HCT116 (cell line): ENCODE measurements around the gene OTUD5. TPM values are rescaled to one million over a fixed set of nuclear protein-coding genes. Genes with fewer than 3 reads are reported as not detected.

Experiments used
- ATAC-seq: fragments of 200-7000 bp; cut with Tn5 transposase; 2 replicates; pipeline ENCODE4 v1.9.1; 2020; ENCODE audit warnings: mild to moderate bottlenecking, moderate library complexity
- BruUV-seq: library from RNA; stranded (reverse); fragments of 400-500 nt; replicated peaks from 2 replicates; lab custom pipeline; 2021; lab: Mats Ljungman, UMichigan
- CTCF ChIA-PET: fragments of 300-600 bp; sonication (Branson Sonifier 250); formaldehyde crosslinking; loops from one replicate; lab custom pipeline; 2021; ENCODE audit warnings: antibody characterized with exemption; lab: Charles Lee
- POLR2A ChIA-PET: fragments of 300-600, 350-600 bp; sonication (Branson Sonifier 250); formaldehyde crosslinking; loops from one replicate; lab custom pipeline; 2021; ENCODE audit warnings: antibody characterized with exemption; lab: Charles Lee
- RAD21 ChIA-PET, 2 experiments: fragments of 300-600 bp; sonication (Branson Sonifier 250); formaldehyde crosslinking; loops; one replicate each; lab custom pipeline; 2023; ENCODE audit warnings: low total read pairs in 2 of 2; ENCODE audit not compliant: uncharacterized antibody in 2 of 2, unreplicated experiment in 2 of 2, low non-redundant PET in 1 of 2; lab: Charles Lee
- DNase-seq: peaks from one replicate; pipeline ENCODE4 v3.0.0-alpha.2; 2010; ENCODE audit warnings: low read depth, low spot score
- H2AFZ ChIP-seq: fragments of 200-600 bp; shearing (Covaris generic), sonication (generic); 2 replicates; pipeline ENCODE4 v1.6.1; 2017; ENCODE audit warnings: low read depth, mixed run types, mixed read lengths, antibody characterized with exemption, low read length; ENCODE audit not compliant: poor library complexity, severe bottlenecking
- H3K27ac ChIP-seq: 2 replicates; pipeline ENCODE4 v1.5.1; 2012; ENCODE audit warnings: low read depth, low read length
- H3K27me3 ChIP-seq: fragments of 200-600 bp; sonication (generic); 2 replicates; pipeline ENCODE4 v1.6.1; 2016; ENCODE audit warnings: mixed run types, low read length, mixed read lengths; ENCODE audit not compliant: insufficient read depth
- H3K36me3 ChIP-seq, 2 experiments: fragments of 200-500 bp in 1 of 2; fragments of 200-600 bp in 1 of 2; sonication (Bioruptor generic) in 1 of 2; sonication (generic) in 1 of 2; 2 replicates each; pipeline versions ENCODE4 v1.5.1 to v1.6.1; 2014 to 2016; ENCODE audit warnings: low read length in 2 of 2, inconsistent platforms in 1 of 2, mixed read lengths in 1 of 2, mixed run types in 1 of 2; ENCODE audit not compliant: insufficient read depth in 2 of 2, control insufficient read depth in 1 of 2
- H3K4me1 ChIP-seq, 2 experiments: fragments of 200-600 bp in 1 of 2; sonication (generic) in 1 of 2; 2 replicates each; pipeline versions ENCODE4 v1.5.1 to v1.6.1; 2012 to 2017; ENCODE audit warnings: low read length in 2 of 2, inconsistent platforms in 1 of 2, mild to moderate bottlenecking in 1 of 2, mixed read lengths in 1 of 2, mixed run types in 1 of 2, moderate library complexity in 1 of 2; ENCODE audit not compliant: insufficient read depth in 2 of 2, control insufficient read depth in 1 of 2
- H3K4me2 ChIP-seq: fragments of 200-600 bp; sonication (generic); 2 replicates; pipeline ENCODE4 v1.6.1; 2017; ENCODE audit warnings: mixed run types, low read length, mixed read lengths
- H3K4me3 ChIP-seq, 2 experiments: fragments of 200-600 bp in 1 of 2; sonication (generic) in 1 of 2; replicated peaks in 1 of 2; 2 replicates each; pipeline ENCODE4 v1.5.1; 2011 to 2016; ENCODE audit warnings: low read length in 2 of 2, control low read depth in 1 of 2, low read depth in 1 of 2, mild to moderate bottlenecking in 1 of 2, mixed read lengths in 1 of 2, mixed run types in 1 of 2
- H3K79me2 ChIP-seq: fragments of 200-600 bp; sonication (generic); 2 replicates; pipeline ENCODE4 v1.6.1; 2017; ENCODE audit warnings: mild to moderate bottlenecking, mixed run types, low read length, moderate library complexity, mixed read lengths; ENCODE audit not compliant: insufficient read depth
- H3K9ac ChIP-seq: fragments of 200-600 bp; sonication (generic); 2 replicates; pipeline ENCODE4 v1.6.1; 2016; ENCODE audit warnings: low read length, mixed read lengths
- H3K9me2 ChIP-seq: fragments of 200-600 bp; sonication (generic), shearing (Covaris generic); 2 replicates; pipeline ENCODE4 v1.6.1; 2017; ENCODE audit warnings: mixed run types, mild to moderate bottlenecking, moderate library complexity; ENCODE audit not compliant: insufficient read depth
- H3K9me3 ChIP-seq, 2 experiments: fragments of 200-500 bp in 1 of 2; fragments of 200-600 bp in 1 of 2; sonication (Bioruptor generic) in 1 of 2; sonication (generic) in 1 of 2; 2 replicates each; pipeline ENCODE4 v1.6.1; 2014 to 2017; ENCODE audit warnings: low read length in 2 of 2, mixed read lengths in 2 of 2, inconsistent platforms in 1 of 2, low read depth in 1 of 2, mild to moderate bottlenecking in 1 of 2, mixed run types in 1 of 2, moderate library complexity in 1 of 2; ENCODE audit not compliant: control insufficient read depth in 1 of 2, insufficient read depth in 1 of 2
- H4K20me1 ChIP-seq: fragments of 200-600 bp; sonication (generic), shearing (Covaris generic); 2 replicates; pipeline ENCODE4 v1.6.1; 2017; ENCODE audit warnings: mixed run types, mild to moderate bottlenecking, moderate library complexity; ENCODE audit not compliant: insufficient read depth
- CEBPB ChIP-seq: IDR thresholded peaks from 2 replicates; pipeline ENCODE4 v1.6.1; 2012; ENCODE audit warnings: low read depth
- EGR1 ChIP-seq: IDR thresholded peaks from 2 replicates; pipeline ENCODE4 v1.6.1; 2012; ENCODE audit warnings: low read depth
- EZH2phosphoT487 ChIP-seq: fragments of 200-600 bp; IDR thresholded peaks from 2 replicates; pipeline ENCODE4 v1.6.1; 2018; ENCODE audit warnings: antibody characterized with exemption, borderline replicate concordance
- POLR2A ChIP-seq: IDR thresholded peaks from 2 replicates; pipeline ENCODE4 v1.7.0; 2011; ENCODE audit warnings: borderline replicate concordance; ENCODE audit not compliant: insufficient read depth, insufficient read length; ENCODE audit errors: extremely low read depth
- RAD21 ChIP-seq: IDR thresholded peaks from 2 replicates; pipeline ENCODE4 v1.6.1; 2012; ENCODE audit warnings: low read depth, mild to moderate bottlenecking
- SP1 ChIP-seq: IDR thresholded peaks from 2 replicates; pipeline ENCODE4 v1.6.1; 2012; ENCODE audit warnings: low read depth
- SRF ChIP-seq: IDR thresholded peaks from 2 replicates; pipeline ENCODE4 v1.6.1; 2012; ENCODE audit warnings: low read depth
- TCF7L2 ChIP-seq: IDR thresholded peaks from 2 replicates; pipeline ENCODE4 v1.7.0; 2011; ENCODE audit warnings: borderline replicate concordance, inconsistent platforms; ENCODE audit not compliant: insufficient read depth, insufficient read length; ENCODE audit errors: extremely low read depth
- YY1 ChIP-seq: IDR thresholded peaks from 2 replicates; pipeline ENCODE4 v1.6.1; 2011; ENCODE audit warnings: low read length, low read depth, moderate library complexity, mild to moderate bottlenecking; ENCODE audit not compliant: insufficient replicate concordance; ENCODE audit errors: extremely low read depth
- ZFX ChIP-seq: fragments of 450-650 bp; IDR thresholded peaks from 2 replicates; pipeline ENCODE4 v1.6.1; 2017
- intact Hi-C: fragments of 100-400 bp; cut with micrococcal nuclease; formaldehyde crosslinking; loops from 2 replicates; pipeline ENCODE4 v1.10.0; 2022
- total RNA-seq: library from RNA; stranded (reverse); gene quantifications from one replicate; pipeline ENCODE4 v1.2.1, GENCODE V29; 2021; ENCODE audit not compliant: unreplicated experiment
- TF ChIP-seq, protein P1 (sequence below): IDR thresholded peaks from 2 replicates; pipeline ENCODE4 v1.6.1; 2011; ENCODE audit warnings: mild to moderate bottlenecking, low read length, moderate library complexity; ENCODE audit not compliant: insufficient replicate concordance; ENCODE audit errors: extremely low read depth
- TF ChIP-seq, protein P2 (sequence below), 3 experiments: fragments of 200-600 bp in 1 of 3; sonication (generic) in 1 of 3; IDR thresholded peaks in 2 of 3; conservative IDR thresholded peaks in 1 of 3; 2 replicates each; pipeline ENCODE4 v1.5.1; 2012 to 2017; ENCODE audit warnings: low read depth in 2 of 3, low read length in 2 of 3, antibody characterized with exemption in 1 of 3, borderline replicate concordance in 1 of 3, control low read depth in 1 of 3, mild to moderate bottlenecking in 1 of 3, mixed read lengths in 1 of 3, mixed run types in 1 of 3, moderate library complexity in 1 of 3; ENCODE audit not compliant: insufficient read depth in 1 of 3
- TF ChIP-seq, protein P3 (sequence below): IDR thresholded peaks from 2 replicates; pipeline ENCODE4 v1.6.1; 2012; ENCODE audit warnings: low read depth

The OTUD5 gene
- total RNA-seq, 1 experiment from 2014 or later: 42.6 TPM

DNA sequence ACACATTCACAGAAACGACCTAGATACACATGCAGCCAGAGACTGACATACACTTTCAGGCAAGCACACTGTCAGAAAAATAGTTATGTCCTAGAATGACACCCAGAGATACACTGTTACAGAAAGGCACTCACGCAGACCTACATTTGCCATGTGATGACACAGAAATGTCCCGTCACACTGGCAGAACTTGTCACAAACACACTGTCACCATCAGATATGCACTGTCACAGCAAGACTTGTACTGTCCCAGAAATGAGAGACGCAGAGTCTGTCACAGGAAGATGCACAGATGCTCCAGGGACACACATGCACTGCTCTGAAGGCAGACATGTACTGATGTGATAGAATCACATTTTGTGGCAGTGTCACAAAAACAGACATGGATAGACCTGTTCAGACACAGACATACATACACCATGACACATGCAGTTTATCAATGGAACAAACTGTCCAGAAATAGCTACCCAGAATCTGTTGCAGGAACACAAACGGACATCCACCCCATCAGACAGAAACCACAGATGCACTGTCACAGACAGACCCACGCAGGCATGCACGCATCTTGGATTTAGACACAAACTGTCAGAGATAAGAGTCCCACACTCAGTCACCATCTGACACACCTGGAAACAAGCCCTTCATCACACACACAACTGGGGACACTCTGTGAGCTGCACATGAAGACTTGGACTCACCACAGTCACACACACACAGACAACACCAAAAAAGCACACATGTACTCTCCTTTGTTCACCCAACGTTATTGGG is 37.3 kb downstream of the OTUD5 start:
- H3K4me2 ChIP-seq: no peak overlapping the region
- H3K36me3 ChIP-seq: peaks cover 3 to 6% of the 10 kb centered on the region in 2 experiments; a peak in 3 of 4 replicates
- H2AFZ ChIP-seq: no peak overlapping the region
- H3K4me1 ChIP-seq: peaks cover 5 to 19% of the 10 kb centered on the region in 2 experiments; a peak in 2 of 4 replicates
- H3K9ac ChIP-seq: no peak overlapping the region
- no peak overlapping the region for H3K27ac ChIP-seq
- H3K79me2 ChIP-seq: peaks cover 24% of the 10 kb centered on the region
- ChIA-PET CTCF (no interaction called here), RAD21 (no interaction called here), POLR2A (no interaction called here)
- intact Hi-C loops: loop anchor here (2.0 to 5.0 kb wide), 2 partner anchors 37 to 158 kb away; partner anchors contain the start of genes GLOD5 and OTUD5
- H3K27me3 ChIP-seq: no peaks in the 10 kb centered on the region
- DNase-seq (no peak), ATAC-seq (no peak)
- no peak for TF ChIP-seq ZFX
- TF ChIP-seq, protein P1, sequence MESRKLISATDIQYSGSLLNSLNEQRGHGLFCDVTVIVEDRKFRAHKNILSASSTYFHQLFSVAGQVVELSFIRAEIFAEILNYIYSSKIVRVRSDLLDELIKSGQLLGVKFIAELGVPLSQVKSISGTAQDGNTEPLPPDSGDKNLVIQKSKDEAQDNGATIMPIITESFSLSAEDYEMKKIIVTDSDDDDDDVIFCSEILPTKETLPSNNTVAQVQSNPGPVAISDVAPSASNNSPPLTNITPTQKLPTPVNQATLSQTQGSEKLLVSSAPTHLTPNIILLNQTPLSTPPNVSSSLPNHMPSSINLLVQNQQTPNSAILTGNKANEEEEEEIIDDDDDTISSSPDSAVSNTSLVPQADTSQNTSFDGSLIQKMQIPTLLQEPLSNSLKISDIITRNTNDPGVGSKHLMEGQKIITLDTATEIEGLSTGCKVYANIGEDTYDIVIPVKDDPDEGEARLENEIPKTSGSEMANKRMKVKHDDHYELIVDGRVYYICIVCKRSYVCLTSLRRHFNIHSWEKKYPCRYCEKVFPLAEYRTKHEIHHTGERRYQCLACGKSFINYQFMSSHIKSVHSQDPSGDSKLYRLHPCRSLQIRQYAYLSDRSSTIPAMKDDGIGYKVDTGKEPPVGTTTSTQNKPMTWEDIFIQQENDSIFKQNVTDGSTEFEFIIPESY: no peak
- no peak for TF ChIP-seq EZH2phosphoT487
- TF ChIP-seq SRF: no peak
- TF ChIP-seq, protein P2, sequence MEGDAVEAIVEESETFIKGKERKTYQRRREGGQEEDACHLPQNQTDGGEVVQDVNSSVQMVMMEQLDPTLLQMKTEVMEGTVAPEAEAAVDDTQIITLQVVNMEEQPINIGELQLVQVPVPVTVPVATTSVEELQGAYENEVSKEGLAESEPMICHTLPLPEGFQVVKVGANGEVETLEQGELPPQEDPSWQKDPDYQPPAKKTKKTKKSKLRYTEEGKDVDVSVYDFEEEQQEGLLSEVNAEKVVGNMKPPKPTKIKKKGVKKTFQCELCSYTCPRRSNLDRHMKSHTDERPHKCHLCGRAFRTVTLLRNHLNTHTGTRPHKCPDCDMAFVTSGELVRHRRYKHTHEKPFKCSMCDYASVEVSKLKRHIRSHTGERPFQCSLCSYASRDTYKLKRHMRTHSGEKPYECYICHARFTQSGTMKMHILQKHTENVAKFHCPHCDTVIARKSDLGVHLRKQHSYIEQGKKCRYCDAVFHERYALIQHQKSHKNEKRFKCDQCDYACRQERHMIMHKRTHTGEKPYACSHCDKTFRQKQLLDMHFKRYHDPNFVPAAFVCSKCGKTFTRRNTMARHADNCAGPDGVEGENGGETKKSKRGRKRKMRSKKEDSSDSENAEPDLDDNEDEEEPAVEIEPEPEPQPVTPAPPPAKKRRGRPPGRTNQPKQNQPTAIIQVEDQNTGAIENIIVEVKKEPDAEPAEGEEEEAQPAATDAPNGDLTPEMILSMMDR (IDR thresholded peaks at IDR 0.05 in 2 of 3, conservative IDR thresholded peaks at IDR 0.05 in 1 of 3; ENCODE audit: borderline replicate concordance in 1 of 3, insufficient read depth in 1 of 3, low read depth in 2 of 3, low read length in 2 of 3): no peak
- no peak for TF ChIP-seq CEBPB
- TF ChIP-seq TCF7L2: no peak
- TF ChIP-seq, protein P3, sequence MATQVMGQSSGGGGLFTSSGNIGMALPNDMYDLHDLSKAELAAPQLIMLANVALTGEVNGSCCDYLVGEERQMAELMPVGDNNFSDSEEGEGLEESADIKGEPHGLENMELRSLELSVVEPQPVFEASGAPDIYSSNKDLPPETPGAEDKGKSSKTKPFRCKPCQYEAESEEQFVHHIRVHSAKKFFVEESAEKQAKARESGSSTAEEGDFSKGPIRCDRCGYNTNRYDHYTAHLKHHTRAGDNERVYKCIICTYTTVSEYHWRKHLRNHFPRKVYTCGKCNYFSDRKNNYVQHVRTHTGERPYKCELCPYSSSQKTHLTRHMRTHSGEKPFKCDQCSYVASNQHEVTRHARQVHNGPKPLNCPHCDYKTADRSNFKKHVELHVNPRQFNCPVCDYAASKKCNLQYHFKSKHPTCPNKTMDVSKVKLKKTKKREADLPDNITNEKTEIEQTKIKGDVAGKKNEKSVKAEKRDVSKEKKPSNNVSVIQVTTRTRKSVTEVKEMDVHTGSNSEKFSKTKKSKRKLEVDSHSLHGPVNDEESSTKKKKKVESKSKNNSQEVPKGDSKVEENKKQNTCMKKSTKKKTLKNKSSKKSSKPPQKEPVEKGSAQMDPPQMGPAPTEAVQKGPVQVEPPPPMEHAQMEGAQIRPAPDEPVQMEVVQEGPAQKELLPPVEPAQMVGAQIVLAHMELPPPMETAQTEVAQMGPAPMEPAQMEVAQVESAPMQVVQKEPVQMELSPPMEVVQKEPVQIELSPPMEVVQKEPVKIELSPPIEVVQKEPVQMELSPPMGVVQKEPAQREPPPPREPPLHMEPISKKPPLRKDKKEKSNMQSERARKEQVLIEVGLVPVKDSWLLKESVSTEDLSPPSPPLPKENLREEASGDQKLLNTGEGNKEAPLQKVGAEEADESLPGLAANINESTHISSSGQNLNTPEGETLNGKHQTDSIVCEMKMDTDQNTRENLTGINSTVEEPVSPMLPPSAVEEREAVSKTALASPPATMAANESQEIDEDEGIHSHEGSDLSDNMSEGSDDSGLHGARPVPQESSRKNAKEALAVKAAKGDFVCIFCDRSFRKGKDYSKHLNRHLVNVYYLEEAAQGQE: no peak
- no peak for TF ChIP-seq YY1
- no peak for TF ChIP-seq RAD21
- TF ChIP-seq POLR2A: no peak
- no peak for TF ChIP-seq SP1
- TF ChIP-seq EGR1: no peak
- H4K20me1 ChIP-seq: no peaks in the 10 kb centered on the region
- H3K9me3 ChIP-seq: no peaks in the 10 kb centered on the region
- H3K4me3 ChIP-seq: no peak overlapping the region
- no peaks in the 10 kb centered on the region for H3K9me2 ChIP-seq
- BruUV-seq: no TSS peak
